ENCODE measurements around the gene YPEL2. TPM values are rescaled to one million over a fixed set of nuclear protein-coding genes. Genes with fewer than 3 reads are reported as not detected.

The YPEL2 gene
- polyA plus RNA-seq, 1 of the 3 experiments (the other 2 are of a cell fraction) = 3.2 TPM

DNA sequence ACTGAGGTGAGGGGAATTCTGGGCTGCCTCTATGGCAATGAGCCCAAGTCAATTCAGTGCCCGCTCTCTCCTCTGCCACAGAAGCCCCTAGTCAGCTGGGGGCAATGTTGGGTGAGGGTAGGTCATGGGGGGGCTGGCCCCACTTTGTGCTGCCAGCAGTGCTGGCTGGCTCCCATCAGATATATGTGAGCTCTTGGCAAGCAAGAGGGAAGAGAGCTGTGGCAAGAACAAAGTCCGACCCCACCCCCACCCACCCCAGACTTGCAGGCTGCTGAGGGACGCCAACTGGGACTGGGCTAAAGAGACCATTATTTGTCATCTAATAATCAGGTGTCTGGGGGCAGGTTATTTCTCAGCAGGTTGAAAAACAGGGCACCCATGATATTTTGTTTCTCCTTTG, 89.4 kb downstream of the YPEL2 start:
- Histone ChIP-seq H3K4me3 (ENCODE audit: low read depth in 2 of 2, low read length in 1 of 2) (no peak overlapping the region), H3K9me3 (no peaks in the 10 kb centered on the region), H3K27ac (ENCODE audit: low read depth in 2 of 2, low read length in 1 of 2) (no peak overlapping the region; a peak in 1 of 4 replicates), H3K9me2 (no peaks in the 10 kb centered on the region), H3K36me3 (replicated peaks in 1 of 2; ENCODE audit: control insufficient read depth in 1 of 2, insufficient read depth in 2 of 2, low read length in 1 of 2) (no peaks in the 10 kb centered on the region), H3K4me1 (ENCODE audit: control insufficient read depth in 1 of 2, insufficient read depth in 2 of 2, low read depth in 1 of 2, low read length in 1 of 2) (peaks cover 10 to 43% of the 10 kb centered on the region in 2 experiments; a peak in 2 of 4 replicates), H3K79me2 (ENCODE audit: insufficient read depth) (no peaks in the 10 kb centered on the region), H2AFZ (ENCODE audit: low read depth) (no peak overlapping the region), H3F3A (replicated peaks; ENCODE audit: insufficient read depth) (peaks cover 8% of the 10 kb centered on the region), H4K20me1 (ENCODE audit: insufficient read depth) (no peaks in the 10 kb centered on the region), H3K27me3 (ENCODE audit: insufficient read depth) (no peaks in the 10 kb centered on the region), H3K4me2 (no peak overlapping the region), H3K9ac (no peak overlapping the region)
- TF ChIP-seq EP300 (IDR thresholded peaks at IDR 0.05; ENCODE audit: borderline replicate concordance in 1 of 2, low read depth in 1 of 2, low read length in 1 of 2) = 0 out of 4 replicates have a peak, but pooled peaks of 1 of the 2 experiments have one; percentile 19
- no peak for TF ChIP-seq RCOR1 (IDR thresholded peaks at IDR 0.05; ENCODE audit: low read length)
- TF ChIP-seq CHD2 (IDR thresholded peaks at IDR 0.05; ENCODE audit: low read length, partially characterized antibody) = peak; percentile 23
- POLR2A ChIA-PET = no interaction called here
- no peak for DNase-seq
- CTCF ChIA-PET = interaction anchor here (1.1 to 1.8 kb wide), 4 partner anchors 20 to 138 kb away, joined by 3 to 4 read pairs (median 4); no protein-coding TSS in a partner anchor
- 72% methylated on average over 3 of the region's 3 CpGs for WGBS (ENCODE audit: low lambda C conversion rate)

DNA sequence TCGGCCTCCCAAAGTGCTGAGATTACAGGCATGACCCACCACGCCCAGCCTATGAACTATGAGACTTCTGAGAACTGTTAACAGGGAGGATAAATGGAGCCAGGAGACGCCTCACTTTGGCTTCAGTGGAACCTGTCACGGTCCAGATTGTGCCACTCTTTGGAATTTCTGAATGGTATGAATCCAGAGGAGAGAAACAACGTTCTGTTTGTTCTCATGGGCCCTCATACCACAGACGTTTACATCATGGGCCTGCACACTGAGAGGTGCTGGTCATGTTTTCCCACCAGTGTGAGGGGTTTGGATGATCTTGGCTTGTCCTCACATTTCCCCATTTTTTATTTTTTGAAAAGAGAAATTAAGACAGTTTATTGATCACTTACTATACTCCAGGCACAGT, 90.3 kb downstream of the YPEL2 start:
- POLR2A ChIA-PET = no interaction called here
- CTCF ChIA-PET = interaction anchor here (0.9 to 27.0 kb wide), 3 partner anchors 57 to 106 kb away, joined by 3 to 569 read pairs (median 385); partner anchors contain the start of gene YPEL2

DNA sequence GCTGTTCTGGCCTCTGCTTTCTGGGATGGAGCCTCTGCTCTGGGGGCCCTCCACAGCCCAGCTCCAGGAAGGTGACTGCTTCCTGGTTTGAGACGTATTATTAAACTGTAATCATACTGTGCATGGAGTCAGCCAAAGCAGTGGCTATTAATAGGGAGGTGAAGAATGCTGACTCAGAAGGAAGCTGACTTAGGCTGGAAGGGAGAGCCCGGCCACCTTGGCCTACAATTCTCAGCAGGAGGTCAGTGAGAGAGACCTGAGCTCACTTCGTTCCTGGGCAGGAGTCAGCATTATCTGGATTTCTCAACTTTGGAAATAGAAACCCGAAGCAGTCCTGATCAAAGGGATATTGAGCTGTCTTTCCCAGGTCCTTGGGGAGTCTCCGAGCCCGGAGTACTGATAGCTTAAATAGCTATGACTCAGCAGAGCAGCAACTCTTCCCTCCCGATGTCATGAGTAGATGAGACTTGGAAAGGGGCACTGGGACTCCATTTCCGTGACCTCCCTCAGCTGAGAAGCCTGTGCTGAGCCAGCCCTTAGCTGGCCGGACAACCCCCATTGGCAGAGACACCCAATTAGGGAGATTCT, 91.8 kb downstream of the YPEL2 start:
- Histone ChIP-seq H3K9ac (no peak overlapping the region), H3K4me3 (ENCODE audit: low read depth in 2 of 2, low read length in 1 of 2) (no peak overlapping the region), H3K27me3 (ENCODE audit: insufficient read depth) (no peaks in the 10 kb centered on the region), H2AFZ (ENCODE audit: low read depth) (no peak overlapping the region), H3K4me1 (ENCODE audit: control insufficient read depth in 1 of 2, insufficient read depth in 2 of 2, low read depth in 1 of 2, low read length in 1 of 2) (peaks cover 13 to 58% of the 10 kb centered on the region in 2 experiments), H3K79me2 (ENCODE audit: insufficient read depth) (no peaks in the 10 kb centered on the region), H3K36me3 (replicated peaks in 1 of 2; ENCODE audit: control insufficient read depth in 1 of 2, insufficient read depth in 2 of 2, low read length in 1 of 2) (no peaks in the 10 kb centered on the region), H3K27ac (ENCODE audit: low read depth in 2 of 2, low read length in 1 of 2) (peak overlapping the region; percentile 3 to 16; a peak in 1 of 4 replicates), H3K9me3 (no peaks in the 10 kb centered on the region), H3K4me2 (no peak overlapping the region), H4K20me1 (ENCODE audit: insufficient read depth) (no peaks in the 10 kb centered on the region), H3K9me2 (no peaks in the 10 kb centered on the region), H3F3A (replicated peaks; ENCODE audit: insufficient read depth) (peaks cover 17% of the 10 kb centered on the region)
- POLR2A ChIA-PET = interaction anchor here (1.1 kb wide), 1 partner anchor 38 kb away, joined by 3 read pairs; no protein-coding TSS in a partner anchor
- no peak for DNase-seq
- TF ChIP-seq ELF1 (IDR thresholded peaks at IDR 0.05) (no peak), RCOR1 (IDR thresholded peaks at IDR 0.05; ENCODE audit: low read length) (no peak), NRF1 (IDR thresholded peaks at IDR 0.05; ENCODE audit: low read depth, low read length) (no peak), GATA2 (CRISPR knock-in tag; IDR thresholded peaks at IDR 0.05) (no peak), FOSL2 (IDR thresholded peaks at IDR 0.05; ENCODE audit: borderline replicate concordance, low read depth) (peak; percentile 33; the same call in 1 of the 2 replicates), JUND (IDR thresholded peaks at IDR 0.05) (0 out of 2 replicates have a peak, but pooled peaks have one; percentile 12), CHD2 (IDR thresholded peaks at IDR 0.05; ENCODE audit: low read length, partially characterized antibody) (no peak), TCF12 (IDR thresholded peaks at IDR 0.05) (0 out of 2 replicates have a peak, but pooled peaks have one; percentile 15)
- TF ChIP-seq, protein P1, sequence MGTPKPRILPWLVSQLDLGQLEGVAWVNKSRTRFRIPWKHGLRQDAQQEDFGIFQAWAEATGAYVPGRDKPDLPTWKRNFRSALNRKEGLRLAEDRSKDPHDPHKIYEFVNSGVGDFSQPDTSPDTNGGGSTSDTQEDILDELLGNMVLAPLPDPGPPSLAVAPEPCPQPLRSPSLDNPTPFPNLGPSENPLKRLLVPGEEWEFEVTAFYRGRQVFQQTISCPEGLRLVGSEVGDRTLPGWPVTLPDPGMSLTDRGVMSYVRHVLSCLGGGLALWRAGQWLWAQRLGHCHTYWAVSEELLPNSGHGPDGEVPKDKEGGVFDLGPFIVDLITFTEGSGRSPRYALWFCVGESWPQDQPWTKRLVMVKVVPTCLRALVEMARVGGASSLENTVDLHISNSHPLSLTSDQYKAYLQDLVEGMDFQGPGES (IDR thresholded peaks at IDR 0.05; ENCODE audit: low read depth, low read length) = no peak
- CTCF ChIA-PET = interaction anchor here (1.1 to 27.0 kb wide), 10 partner anchors 16 to 135 kb away, joined by 3 to 569 read pairs (median 4); partner anchors contain the start of gene YPEL2
- 39% methylated on average over 9 of the region's 9 CpGs for WGBS (ENCODE audit: low lambda C conversion rate)

More for the DNA sequence above, 90.3 kb downstream of the YPEL2 start:
- no peak overlapping the region for H3K9ac ChIP-seq
- H3K4me2 ChIP-seq = no peak overlapping the region
- H2AFZ ChIP-seq (ENCODE audit: low read depth) = no peak overlapping the region
- H4K20me1 ChIP-seq (ENCODE audit: insufficient read depth) = no peaks in the 10 kb centered on the region
- no peak overlapping the region for H3K27ac ChIP-seq (ENCODE audit: low read depth in 2 of 2, low read length in 1 of 2)
- no peaks in the 10 kb centered on the region for H3K9me2 ChIP-seq
- no peaks in the 10 kb centered on the region for H3K79me2 ChIP-seq (ENCODE audit: insufficient read depth)
- peaks cover 13 to 48% of the 10 kb centered on the region in 2 experiments; a peak in 2 of 4 replicates for H3K4me1 ChIP-seq (ENCODE audit: control insufficient read depth in 1 of 2, insufficient read depth in 2 of 2, low read depth in 1 of 2, low read length in 1 of 2)
- no peak overlapping the region for H3K4me3 ChIP-seq (ENCODE audit: low read depth in 2 of 2, low read length in 1 of 2)
- no peak for DNase-seq
- no peaks in the 10 kb centered on the region for H3K27me3 ChIP-seq (ENCODE audit: insufficient read depth)
- TF ChIP-seq, protein P2, sequence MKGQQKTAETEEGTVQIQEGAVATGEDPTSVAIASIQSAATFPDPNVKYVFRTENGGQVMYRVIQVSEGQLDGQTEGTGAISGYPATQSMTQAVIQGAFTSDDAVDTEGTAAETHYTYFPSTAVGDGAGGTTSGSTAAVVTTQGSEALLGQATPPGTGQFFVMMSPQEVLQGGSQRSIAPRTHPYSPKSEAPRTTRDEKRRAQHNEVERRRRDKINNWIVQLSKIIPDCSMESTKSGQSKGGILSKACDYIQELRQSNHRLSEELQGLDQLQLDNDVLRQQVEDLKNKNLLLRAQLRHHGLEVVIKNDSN (IDR thresholded peaks at IDR 0.05; ENCODE audit: borderline replicate concordance, low read depth) = no peak
- TF ChIP-seq CHD2 (IDR thresholded peaks at IDR 0.05; ENCODE audit: low read length, partially characterized antibody) (no peak), EP300 (IDR thresholded peaks at IDR 0.05; ENCODE audit: borderline replicate concordance in 1 of 2, low read depth in 1 of 2, low read length in 1 of 2) (no peak), FOXJ3 (CRISPR knock-in tag; IDR thresholded peaks at IDR 0.05) (no peak)
- no peaks in the 10 kb centered on the region for H3K36me3 ChIP-seq (replicated peaks in 1 of 2; ENCODE audit: control insufficient read depth in 1 of 2, insufficient read depth in 2 of 2, low read length in 1 of 2)
- peaks cover 8% of the 10 kb centered on the region for H3F3A ChIP-seq (replicated peaks; ENCODE audit: insufficient read depth)
- H3K9me3 ChIP-seq = no peaks in the 10 kb centered on the region
- WGBS (ENCODE audit: low lambda C conversion rate) = 85% methylated on average over 6 of the region's 6 CpGs

Data from SK-N-SH (cell line).